ENCODE results near the gene CHST14. TPM values are rescaled to one million over a fixed set of nuclear protein-coding genes. Genes with fewer than 3 reads are reported as not detected.

CHST14 gene
- total RNA-seq, 1 experiment from 2014 or later = 14.3 TPM

DNA sequence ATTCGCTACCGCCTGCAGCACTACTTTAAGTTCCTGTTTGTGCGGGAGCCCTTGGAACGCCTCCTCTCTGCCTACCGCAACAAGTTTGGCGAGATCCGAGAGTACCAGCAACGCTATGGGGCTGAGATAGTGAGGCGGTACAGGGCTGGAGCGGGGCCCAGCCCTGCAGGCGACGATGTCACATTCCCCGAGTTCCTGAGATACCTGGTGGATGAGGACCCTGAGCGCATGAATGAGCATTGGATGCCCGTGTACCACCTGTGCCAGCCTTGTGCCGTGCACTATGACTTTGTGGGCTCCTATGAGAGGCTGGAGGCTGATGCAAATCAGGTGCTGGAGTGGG lies 995 bp downstream of the CHST14 start:
- Histone ChIP-seq H3K4me3 (ENCODE audit: low read depth, low read length, poor library complexity, severe bottlenecking) (peak overlapping the region; percentile 54), H3K9me3 (ENCODE audit: low read depth, low read length, poor library complexity, severe bottlenecking) (no peaks in the 10 kb centered on the region), H3K27me3 (replicated peaks; ENCODE audit: insufficient read depth, low read depth, low read length, poor library complexity) (no peaks in the 10 kb centered on the region), H3K4me1 (ENCODE audit: insufficient read depth, low read length, poor library complexity, severe bottlenecking) (peaks cover 6% of the 10 kb centered on the region), H3K36me3 (ENCODE audit: insufficient read depth, low read length, poor library complexity, severe bottlenecking) (no peaks in the 10 kb centered on the region), H3K27ac (ENCODE audit: low read depth, low read length, poor library complexity, severe bottlenecking) (peak overlapping the region; percentile 69)
- CTCF ChIA-PET = no interaction called here
- no TSS peak for BruUV-seq (replicated peaks)
- POLR2A ChIA-PET (ENCODE audit: low non-redundant PET) = no interaction called here
- intact Hi-C loops (cut with micrococcal nuclease; ENCODE audit: unreplicated experiment) = no loop called here
- TF ChIP-seq, protein P1, sequence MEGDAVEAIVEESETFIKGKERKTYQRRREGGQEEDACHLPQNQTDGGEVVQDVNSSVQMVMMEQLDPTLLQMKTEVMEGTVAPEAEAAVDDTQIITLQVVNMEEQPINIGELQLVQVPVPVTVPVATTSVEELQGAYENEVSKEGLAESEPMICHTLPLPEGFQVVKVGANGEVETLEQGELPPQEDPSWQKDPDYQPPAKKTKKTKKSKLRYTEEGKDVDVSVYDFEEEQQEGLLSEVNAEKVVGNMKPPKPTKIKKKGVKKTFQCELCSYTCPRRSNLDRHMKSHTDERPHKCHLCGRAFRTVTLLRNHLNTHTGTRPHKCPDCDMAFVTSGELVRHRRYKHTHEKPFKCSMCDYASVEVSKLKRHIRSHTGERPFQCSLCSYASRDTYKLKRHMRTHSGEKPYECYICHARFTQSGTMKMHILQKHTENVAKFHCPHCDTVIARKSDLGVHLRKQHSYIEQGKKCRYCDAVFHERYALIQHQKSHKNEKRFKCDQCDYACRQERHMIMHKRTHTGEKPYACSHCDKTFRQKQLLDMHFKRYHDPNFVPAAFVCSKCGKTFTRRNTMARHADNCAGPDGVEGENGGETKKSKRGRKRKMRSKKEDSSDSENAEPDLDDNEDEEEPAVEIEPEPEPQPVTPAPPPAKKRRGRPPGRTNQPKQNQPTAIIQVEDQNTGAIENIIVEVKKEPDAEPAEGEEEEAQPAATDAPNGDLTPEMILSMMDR (conservative IDR thresholded peaks at IDR 0.05; ENCODE audit: low read depth, low read length) = no peak
- no peak for TF ChIP-seq EZH2 (IDR thresholded peaks at IDR 0.05; ENCODE audit: borderline replicate concordance, low read depth, low read length, poor library complexity, severe bottlenecking)
- DNase-seq (ENCODE audit: low spot score) = no peak

DNA sequence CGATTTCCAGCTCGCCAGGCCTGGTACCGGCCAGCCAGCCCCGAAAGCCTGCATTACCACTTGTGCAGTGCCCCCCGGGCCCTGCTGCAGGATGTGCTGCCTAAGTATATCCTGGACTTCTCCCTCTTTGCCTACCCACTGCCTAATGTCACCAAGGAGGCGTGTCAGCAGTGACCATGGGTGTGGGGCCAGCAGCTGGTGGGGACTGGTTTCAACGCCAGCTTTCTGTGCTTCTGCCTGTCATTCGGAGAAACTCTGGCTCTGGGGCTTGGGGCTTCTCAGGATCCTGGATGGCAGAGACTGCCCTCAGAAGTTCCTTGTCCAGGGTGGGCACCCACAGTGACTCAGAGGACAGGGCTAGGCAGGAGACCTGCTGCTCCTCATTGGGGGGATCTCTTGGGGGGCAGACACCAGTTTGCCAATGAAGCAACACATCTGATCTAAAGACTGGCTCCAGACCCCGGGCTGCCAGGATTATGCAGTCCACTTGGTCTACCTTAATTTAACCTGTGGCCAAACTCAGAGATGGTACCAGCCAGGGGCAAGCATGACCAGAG lies 1.5 kb downstream of the CHST14 start:
- no TSS peak for BruUV-seq (replicated peaks)
- no peak overlapping the region for H3K27ac ChIP-seq (ENCODE audit: low read depth, low read length, poor library complexity, severe bottlenecking)

DNA sequence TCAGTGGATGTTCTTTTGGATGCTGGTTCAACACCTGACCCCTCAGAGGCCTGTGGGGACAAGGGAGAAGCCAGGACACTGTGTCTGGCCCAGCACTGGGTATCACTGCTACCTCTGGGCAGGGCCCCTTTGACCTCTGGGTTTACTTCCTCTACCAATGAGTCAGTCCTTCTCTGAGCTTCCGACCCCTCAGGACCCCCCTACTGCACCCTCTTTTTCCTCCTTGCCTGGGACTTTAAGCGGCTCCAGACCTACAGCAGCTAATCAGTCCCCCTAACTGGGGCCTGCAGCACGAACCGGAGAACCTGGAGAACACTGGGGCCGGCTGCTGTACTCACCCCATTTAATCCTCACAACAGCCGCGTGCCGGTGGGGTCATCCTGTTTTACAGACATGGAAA lies 3.8 kb downstream of the CHST14 start:
- DNase-seq (ENCODE audit: low spot score) = no peak
- no peaks in the 10 kb centered on the region for H3K36me3 ChIP-seq (ENCODE audit: insufficient read depth, low read length, poor library complexity, severe bottlenecking)
- no peaks in the 10 kb centered on the region for H3K9me3 ChIP-seq (ENCODE audit: low read depth, low read length, poor library complexity, severe bottlenecking)
- H3K27me3 ChIP-seq (replicated peaks; ENCODE audit: insufficient read depth, low read depth, low read length, poor library complexity) = no peaks in the 10 kb centered on the region
- H3K27ac ChIP-seq (ENCODE audit: low read depth, low read length, poor library complexity, severe bottlenecking) = no peak overlapping the region
- BruUV-seq (replicated peaks) = no TSS peak
- CTCF ChIA-PET = no interaction called here
- no peak for TF ChIP-seq EZH2 (IDR thresholded peaks at IDR 0.05; ENCODE audit: borderline replicate concordance, low read depth, low read length, poor library complexity, severe bottlenecking)
- TF ChIP-seq, protein P1 (conservative IDR thresholded peaks at IDR 0.05; ENCODE audit: low read depth, low read length) = no peak
- peaks cover 6% of the 10 kb centered on the region for H3K4me1 ChIP-seq (ENCODE audit: insufficient read depth, low read length, poor library complexity, severe bottlenecking)
- H3K4me3 ChIP-seq (ENCODE audit: low read depth, low read length, poor library complexity, severe bottlenecking) = no peak overlapping the region
- POLR2A ChIA-PET (ENCODE audit: low non-redundant PET) = no interaction called here
- intact Hi-C loops (cut with micrococcal nuclease; ENCODE audit: unreplicated experiment) = no loop called here

More for the DNA sequence above, 1.5 kb downstream of the CHST14 start:
- intact Hi-C loops (cut with micrococcal nuclease; ENCODE audit: unreplicated experiment) = no loop called here
- no peaks in the 10 kb centered on the region for H3K27me3 ChIP-seq (replicated peaks; ENCODE audit: insufficient read depth, low read depth, low read length, poor library complexity)
- no peaks in the 10 kb centered on the region for H3K36me3 ChIP-seq (ENCODE audit: insufficient read depth, low read length, poor library complexity, severe bottlenecking)
- POLR2A ChIA-PET (ENCODE audit: low non-redundant PET) = no interaction called here
- peaks cover 6% of the 10 kb centered on the region for H3K4me1 ChIP-seq (ENCODE audit: insufficient read depth, low read length, poor library complexity, severe bottlenecking)
- CTCF ChIA-PET = interaction anchor here (0.6 kb wide), 1 partner anchor 278 kb away, joined by 3 read pairs; no protein-coding TSS in a partner anchor
- no peak overlapping the region for H3K4me3 ChIP-seq (ENCODE audit: low read depth, low read length, poor library complexity, severe bottlenecking)
- DNase-seq (ENCODE audit: low spot score) = no peak
- no peaks in the 10 kb centered on the region for H3K9me3 ChIP-seq (ENCODE audit: low read depth, low read length, poor library complexity, severe bottlenecking)
- TF ChIP-seq, protein P1 (conservative IDR thresholded peaks at IDR 0.05; ENCODE audit: low read depth, low read length) = no peak
- TF ChIP-seq EZH2 (IDR thresholded peaks at IDR 0.05; ENCODE audit: borderline replicate concordance, low read depth, low read length, poor library complexity, severe bottlenecking) = no peak
